CD4-positive, alpha-beta T cell treated with Interleukin-10 for 1 hour (primary cell): ENCODE measurements around the gene PLN.

ENCODE experiments used
- DNase-seq: peaks from one replicate; pipeline ENCODE4 v3.0.0-alpha.2; 2020

Gene PLN

DNA sequence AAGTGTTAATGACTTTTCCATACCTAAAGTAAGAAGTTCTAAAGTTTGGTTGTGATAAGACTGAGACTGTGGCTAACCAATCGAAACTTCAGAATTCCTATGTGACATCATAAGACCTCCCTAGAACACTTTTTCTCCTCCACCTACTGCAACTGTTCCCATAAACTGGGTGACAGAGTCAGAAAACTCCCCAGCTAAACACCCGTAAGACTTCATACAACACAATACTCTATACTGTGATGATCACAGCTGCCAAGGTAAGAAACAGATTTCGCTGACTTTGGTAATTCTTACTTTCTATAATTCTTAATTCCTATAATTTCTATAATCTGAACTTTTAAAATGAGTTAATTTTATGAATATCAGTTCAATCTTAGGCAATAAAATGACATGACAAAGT, at the start of gene PLN:
Gene PLN, plus strand, starts transcription at position 161 of the 400 bp plus-strand sequence. CDS start 10,626 bp downstream, outside the sequence.
- DNase-seq: no peak

DNA sequence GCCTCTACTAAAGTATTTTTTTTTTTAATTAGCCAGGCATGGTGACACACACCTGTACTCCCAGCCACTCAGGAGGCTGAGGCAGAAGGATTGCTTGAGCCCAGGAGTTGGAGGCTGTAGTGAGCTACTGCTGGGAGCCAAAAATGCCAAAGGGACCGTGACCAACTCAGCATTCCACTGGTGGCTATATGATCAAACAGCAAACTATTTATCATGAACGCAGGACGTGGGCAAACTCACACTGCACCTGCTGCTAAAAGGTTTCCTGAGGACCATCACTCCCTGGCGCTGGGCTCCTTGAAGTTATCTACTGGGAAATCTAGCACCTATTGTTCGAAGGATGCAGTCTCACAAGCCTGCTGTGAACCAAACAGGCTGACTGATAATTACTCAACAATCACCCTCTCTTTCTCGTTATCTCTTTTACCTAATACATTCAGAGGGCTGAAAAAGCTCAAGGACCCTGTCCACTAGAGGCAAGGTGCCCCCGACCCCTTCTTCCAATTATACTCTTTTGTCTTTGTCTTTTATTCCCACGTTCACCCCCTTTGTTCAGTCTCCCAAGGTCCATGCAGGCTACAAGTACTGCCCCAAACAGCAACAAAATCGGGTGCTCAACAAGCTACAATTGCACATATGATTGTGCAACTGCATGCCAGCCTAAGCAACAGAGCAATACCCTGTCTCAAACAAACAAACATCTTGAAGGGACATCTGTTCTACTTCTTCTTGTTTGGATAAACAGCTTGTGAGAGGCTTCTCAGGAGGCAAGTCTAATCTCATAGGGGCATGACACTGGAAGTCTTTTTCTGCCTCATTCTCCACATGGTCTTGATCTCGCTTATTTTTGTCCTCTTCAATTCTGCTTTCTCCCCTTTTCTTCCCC, 47.7 kb upstream of the PLN start:
- no peak for DNase-seq

DNA sequence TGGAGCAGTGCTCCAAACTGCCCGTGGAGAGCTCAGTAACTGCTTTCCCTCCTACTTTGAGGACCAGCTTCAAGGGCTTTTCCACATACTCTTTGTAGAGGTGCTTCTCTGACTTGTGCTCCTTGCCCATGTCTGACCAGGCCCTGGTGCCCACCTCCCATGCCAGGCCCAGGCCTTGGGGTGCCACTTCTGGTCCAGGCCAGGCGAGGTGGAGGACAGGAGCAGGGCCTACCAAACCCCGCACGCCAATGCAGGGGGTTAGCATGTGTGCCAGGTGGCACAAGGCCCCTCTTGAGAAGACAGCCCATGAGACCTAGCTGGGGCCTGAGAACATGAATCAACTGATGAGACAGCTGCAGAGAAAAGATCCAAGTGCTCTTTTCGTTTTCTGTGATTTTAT, 47.0 kb upstream of the PLN start:
- no peak for DNase-seq

DNA sequence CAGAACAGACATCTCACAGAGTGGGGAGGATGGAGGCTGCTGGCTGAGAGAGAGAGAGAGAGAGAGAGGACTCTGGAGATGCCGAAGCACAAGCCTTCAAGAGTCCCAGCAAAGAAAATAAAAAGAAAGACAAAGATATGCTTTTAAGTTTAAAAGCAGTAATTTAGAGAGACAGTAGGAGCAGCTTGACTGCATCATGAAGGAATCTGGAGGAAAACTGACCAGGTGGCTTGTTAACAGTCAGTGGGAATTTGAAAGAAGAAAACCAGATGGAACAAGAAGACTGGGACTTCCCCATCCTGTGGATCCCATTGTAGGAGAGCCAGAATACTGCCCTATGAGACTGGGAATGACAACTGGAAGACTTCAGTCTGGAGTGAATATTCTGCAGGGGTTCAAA, 46.3 kb upstream of the PLN start:
- DNase-seq: no peak

DNA sequence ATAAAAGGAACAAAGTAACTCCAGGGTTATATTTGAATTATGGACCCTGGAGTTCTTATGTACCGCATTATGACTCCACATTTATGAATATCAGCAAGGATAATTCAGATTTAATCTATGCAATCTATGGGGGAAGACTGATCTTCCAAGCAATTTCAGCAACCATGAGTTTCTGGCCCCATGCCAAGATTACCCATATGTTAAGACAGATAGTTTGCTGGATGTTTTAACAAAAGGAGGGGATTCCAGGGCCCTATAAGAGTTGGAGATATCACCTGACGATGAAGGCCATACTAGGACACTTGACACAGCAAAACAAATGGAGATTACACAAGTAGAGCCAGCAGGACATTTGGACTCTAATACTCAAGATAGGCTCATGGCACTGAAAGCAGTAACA, 45.9 kb upstream of the PLN start:
- DNase-seq: no peak

DNA sequence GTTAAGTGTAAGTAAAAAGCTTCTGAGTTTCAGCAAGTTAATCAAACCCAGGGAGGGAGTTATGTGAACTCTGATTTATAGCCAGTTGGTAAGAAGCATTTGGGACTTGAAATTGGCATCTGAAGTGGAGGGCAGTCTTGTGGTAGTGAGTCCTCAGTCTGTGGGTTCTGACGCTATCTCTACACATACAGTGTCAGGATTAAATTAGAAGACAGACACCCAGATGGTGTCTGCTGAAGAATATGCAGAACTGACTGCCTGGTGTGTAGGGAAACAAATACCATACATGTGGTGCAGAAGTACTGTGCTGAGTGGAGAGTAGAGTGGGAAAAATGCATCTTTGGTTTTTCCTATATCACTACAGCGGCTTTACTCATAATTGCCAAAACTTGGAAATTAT, 43.5 kb upstream of the PLN start:
- no peak for DNase-seq

DNA sequence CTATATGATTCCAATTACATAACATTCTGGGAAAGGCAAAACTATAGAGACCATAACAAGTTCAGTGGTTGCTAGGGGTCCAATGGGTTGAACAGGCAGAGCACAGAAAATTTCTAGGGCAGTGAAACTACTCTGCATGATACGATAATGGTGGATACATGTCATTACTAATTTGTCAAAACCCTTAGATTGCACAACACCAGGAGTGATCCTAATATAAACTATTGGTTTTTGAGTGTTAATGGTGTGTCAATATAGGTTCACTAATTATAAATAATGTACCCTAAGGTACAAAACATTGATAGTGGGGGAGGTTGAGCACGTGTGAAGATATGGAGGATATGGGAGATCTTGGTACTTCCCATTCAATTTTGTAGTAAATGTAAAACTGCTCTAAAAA, 42.4 kb upstream of the PLN start:
- DNase-seq: no peak

DNA sequence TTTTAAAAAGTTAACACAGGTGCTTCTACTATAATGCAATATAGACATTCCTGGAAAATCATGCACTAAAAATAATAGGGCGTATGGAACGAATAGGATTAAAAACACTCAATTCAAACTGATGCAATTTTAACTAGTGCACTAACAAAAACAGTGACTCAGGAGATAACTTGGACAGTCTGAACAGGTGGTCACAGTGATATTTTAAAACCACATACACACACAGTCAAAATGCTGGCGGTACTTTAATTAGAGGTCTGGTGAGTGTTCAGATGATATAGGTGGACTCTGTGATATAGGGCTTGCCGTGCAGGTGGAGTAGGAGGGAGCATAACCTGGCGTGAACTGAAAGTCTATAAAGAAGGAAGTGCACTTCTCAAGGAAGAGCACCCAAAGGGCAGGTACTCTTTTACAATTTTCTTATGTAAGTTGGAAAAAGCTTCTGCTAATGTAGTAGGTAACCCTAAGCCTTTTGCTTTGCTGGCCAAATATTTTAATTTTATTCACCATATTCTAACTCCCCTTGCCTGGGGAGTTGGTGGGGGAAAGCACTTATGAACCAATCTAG, 41.9 kb upstream of the PLN start:
- DNase-seq: no peak

DNA sequence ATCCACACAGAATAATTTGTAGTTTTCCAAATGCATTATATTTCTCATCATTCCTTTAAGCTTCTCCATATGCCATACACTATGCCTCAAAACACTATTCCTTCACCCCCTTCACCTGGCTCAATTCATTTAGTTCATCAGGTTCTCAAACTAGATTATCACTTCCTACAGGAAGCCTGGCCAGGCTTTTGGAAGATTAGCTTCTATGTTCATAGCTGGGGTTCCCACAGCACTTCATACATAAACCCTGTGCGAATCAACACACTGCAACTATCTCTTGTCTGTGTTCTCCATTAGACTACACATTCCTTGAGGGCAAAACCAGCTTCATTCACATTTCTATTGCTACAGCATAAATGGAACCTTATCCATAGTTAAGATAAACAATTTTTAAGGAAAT, 40.5 kb upstream of the PLN start:
- no peak for DNase-seq

DNA sequence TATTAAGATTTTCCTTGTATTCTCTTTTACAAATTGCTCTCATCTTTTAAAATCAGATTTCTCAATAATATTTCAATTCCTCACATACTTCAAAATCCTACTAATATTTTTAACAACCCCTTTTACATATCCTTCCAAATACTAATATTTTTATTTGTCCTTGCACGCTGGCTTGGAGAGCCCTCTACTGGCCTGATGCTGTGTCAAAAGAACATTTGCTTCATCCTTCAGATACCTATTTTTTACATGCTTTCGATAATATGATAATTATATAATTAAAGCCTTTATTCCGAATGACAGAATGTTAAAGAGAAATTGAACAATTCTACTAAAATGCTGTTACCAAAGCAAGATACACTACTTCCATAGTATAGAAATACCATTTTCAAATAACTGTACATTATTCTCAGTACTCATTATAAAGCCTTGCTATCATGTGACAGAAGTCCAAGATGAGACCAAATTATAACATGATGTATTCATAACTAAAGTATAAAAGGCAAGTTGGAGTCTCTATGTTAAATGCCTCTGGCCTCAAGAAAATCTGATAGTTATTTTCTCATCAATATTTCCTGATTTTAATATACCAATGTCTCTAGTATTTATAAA, 39.0 kb upstream of the PLN start:
- DNase-seq: peak; percentile 5

DNA sequence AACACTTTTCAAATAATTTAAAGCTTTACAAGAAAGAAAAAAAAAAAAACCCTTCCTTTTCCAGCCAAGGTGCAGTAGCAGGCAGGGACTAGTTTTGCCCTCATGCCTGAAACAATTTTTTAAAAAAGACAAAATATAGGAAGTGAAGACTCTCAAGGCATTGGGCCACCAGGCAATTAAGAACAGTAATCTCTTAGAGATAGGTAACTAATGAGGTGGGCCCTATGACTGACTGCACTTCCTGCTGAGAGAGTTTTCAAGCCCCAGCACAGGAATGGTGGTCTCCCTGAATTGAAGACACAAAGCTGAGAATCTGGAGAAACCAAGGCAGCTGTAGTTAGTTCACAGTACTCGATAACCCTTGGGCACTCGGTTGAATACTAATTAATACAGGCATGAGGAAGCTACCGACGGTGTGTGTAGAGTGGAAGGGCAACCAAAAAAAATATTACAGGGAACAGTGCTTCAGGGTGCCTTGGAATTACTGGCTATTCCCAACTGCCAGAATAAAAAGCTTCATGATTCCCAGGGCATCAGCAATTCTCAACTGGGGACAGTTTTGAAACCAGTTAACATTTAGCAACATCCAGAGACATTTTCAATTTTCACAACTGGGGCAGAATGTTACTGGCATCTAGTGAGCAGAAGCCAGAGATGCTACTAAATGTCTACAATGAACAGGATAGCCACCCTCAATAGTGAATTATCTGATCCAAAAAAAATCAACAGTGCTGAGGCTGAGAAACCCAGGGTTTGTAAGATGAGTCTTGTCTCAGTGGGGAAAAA, 36.0 kb upstream of the PLN start:
- no peak for DNase-seq

DNA sequence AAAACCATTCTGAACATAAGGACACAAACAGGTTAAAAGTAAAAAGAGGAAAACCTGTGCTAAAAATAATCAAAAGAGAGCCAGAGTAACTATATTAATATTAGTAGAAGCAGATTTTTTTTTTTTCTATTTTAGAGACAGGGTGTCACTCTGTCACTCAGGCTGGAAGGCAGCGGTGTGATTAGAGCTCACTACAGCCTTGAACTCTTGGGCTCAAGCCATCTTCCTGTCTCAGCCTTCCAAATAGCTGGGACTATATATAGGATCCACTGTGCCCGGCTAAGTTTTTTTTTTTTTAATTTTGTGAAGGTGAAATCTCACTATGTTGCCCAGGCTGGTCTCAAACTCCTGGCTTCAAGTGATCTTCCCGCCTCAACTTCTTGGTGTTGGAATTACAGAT, 33.4 kb upstream of the PLN start:
- no peak for DNase-seq

DNA sequence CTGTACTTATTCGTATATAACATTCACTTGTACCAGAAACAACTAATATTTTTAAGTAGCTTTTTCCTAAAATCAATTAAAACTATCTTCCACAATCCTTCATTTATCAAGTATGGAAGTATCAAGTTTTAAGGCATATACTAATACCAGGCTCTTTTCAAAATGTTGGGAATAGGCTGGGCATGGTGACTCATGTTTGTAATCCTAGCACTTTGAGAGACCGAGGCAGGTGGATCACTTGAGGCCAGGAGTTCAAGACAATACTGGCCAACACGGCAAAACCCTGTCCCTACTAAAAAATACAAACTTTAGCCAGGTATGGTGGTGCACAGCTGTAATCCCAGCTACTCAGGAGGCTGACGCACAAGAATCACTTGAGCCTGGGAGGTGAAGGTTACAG, 25.7 kb upstream of the PLN start:
- DNase-seq: no peak

DNA sequence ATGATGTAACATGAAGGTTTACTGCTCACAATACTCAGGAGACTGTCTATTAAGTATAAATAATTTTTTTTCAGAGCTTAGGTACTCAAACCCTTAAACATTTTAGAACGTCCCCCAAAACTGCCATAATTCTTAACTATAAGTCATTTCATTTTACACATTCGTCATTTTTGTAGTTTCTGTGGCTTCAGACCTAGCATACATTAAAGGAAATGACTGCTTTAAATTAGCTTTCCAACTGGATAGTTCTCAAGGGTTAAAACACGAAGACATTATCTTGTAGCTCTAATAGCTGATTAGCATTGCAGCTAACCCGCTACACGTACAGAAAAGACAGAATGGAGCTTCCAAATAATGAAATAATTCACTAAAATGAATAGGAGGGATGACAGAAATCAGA, 24.9 kb upstream of the PLN start:
- no peak for DNase-seq

DNA sequence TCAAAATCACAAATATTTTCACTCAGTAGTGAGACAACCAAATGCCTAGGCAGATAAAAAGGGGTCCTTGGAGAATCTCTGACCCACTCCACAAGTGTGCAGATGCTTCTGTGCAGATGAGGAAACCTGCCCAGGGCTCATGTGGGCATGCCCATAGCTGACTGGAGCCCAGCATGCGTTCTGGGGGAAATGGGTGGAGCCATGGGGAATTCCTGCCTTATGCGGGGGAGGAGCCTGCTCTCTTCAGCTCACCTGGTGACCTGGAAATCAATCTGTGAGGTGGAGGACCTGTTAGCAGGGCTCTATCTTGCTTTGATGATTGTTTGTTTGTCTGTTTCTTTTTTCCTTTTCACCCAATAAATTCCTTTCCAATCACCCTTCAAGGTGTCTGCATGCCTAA, 23.4 kb upstream of the PLN start:
- DNase-seq: no peak

DNA sequence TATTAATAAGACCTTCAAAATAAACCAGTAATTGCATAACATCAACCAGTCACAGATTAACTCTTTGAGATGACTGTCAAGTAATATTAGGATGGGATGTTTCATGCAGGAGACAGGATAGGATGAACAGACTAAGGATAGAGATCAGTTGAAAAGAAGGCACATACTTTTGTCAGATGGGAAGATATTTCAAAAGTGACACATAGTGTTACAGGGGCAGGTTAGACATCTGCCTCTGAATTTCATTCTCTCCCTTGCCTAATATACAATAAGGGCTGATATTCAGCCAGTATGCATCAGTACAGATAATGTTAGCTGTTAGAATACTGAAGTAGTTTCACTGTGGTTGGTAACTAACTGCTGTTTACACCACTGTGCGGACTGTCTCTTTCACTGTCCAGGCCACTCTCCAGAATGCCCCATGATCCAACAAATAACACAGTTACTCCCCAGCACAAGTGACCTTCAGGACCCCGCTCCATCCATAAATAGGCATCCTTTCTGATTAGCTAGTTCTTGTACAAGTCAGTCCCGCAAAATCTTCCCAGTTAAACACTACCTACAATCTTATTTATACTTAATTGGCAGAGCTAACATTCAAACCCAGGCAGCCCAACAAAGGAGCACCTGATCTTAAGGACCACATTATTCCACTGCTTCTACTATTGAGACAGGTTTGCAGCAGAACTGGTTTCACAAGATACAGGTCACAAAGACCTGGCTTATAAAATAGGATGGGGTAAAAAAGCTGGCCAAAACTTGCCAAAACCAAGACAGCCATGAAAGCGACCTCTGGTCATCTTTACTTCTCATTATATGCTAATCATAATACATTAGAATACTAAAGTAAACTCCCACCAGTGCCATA, 21.9 kb upstream of the PLN start:
- no peak for DNase-seq

DNA sequence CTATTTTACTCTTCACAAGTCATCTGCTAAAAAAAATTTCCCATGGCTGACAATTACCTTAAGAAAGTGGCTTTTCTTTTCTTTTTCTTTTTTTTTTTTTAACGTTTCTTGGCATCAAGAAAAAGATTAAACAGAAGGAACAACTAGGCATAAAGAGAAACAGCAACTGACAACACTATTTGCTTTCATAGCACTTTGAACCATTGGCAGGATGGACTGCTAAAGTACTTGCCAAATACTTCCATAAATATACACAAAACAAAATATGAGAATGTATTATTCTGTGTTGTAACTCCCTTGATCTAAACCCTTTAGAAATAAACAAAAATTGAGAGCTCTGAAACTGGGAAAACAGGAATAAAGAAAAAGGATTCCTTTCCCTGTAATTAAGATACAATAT, 20.0 kb upstream of the PLN start:
- no peak for DNase-seq

DNA sequence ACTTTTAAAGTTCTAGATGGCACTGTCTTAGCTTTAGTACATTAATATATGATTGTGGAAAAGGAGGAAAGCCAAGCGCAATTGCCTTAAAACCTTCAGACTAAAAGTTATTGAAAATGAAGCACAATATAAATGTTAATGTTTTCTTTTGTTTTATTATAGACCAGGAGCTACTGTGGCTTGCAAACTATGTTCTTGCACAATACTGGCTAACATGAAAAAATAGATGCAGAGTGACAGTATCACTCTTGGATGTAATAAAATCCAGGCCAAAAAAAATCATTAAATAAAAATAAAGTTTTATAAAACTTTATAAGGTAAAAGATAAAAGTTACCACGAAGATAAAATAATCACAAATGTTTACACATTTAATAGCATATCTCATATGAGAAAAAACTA, 18.3 kb upstream of the PLN start:
- DNase-seq: no peak

DNA sequence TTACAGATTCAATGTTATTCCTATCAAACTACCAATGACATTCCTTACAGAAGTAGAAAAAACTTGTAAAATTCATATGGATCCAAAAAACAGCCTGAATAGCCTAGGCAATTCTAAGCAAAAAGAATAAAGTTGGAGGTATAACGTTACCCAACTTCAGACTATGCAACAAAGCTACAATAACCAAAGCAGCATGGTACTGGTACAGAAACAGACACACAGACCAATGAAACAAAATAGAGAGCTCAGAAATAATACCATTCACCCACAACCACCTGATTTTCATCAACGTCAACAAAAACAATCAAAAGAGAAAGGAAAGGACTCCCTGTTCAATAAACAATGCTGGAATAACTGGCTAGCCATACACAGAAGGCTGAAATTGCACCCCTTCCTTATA, 17.2 kb upstream of the PLN start:
- DNase-seq: no peak

DNA sequence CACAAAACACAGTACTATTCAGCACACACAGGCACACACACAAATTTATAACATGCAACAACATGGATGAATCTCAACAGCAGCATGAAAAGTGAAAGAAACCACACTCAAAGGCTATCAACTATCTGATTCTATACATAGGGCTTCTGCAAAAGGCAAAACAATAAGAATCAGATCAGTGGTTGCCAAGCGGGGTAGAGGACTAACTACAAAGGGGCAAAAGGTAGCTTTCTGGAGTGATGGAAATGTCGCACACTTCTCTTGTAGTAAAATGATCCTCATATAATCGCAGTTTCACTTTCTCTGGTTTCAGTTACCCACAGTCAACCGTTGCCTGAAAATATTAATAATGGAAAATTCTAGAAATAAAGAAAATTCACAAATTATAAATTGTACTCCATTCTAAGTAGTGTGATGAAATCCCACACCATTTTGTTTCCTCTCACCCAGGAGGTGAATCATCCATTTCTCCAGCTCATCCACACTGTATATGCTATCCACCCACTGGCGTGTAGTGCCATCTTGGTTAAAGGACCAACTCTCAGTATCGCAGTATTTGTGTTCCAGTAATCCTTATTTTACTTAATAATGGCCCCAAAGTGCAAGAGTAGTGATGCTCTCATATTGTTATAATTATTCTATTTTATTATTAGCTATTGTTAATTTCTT, 12.8 kb upstream of the PLN start:
- no peak for DNase-seq

DNA sequence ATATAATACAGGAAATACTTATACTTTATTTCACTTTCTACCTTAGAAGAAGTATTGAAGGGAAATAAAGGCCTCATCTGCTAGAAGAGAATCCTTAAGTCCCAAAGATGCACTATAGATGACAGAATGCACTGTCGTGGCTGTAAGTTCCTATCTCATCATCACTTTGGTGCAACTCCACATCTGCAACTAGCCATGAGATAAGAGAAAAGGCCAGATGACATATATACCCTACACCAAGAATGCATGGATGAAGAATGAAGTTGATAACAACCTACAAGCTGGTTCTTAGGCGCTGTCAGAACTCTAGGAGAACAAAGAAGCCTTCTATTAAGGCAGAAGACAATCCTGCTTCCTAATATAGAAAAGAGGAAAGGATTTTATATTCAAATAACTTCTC, 11.6 kb upstream of the PLN start:
- DNase-seq: no peak

DNA sequence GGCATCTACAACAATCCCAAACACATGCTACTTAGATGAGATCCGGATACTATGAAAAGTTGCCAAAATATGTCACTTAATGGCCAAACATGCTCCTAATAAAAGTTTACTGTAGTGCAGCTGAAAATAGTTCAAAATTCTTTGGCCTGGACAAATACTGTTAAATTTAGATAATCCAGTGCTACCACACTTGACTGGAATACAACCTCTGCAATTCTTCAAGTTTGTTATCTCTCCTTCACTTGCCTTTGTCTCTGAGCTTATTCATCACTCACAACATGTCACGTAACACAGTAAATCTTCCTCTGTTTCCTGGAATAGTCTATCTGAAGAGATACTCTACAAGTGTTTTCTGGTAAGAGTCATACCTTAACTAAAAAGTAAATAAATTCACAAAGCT, 10.5 kb upstream of the PLN start:
- DNase-seq: no peak
